Ureter (tissue), 1 donor: Measurements from ENCODE around the gene ANKS3. TPM values are rescaled to one million over a fixed set of nuclear protein-coding genes. Genes with fewer than 3 reads are reported as not detected.

Source experiments
- DNase-seq: peaks from one replicate; pipeline ENCODE4 v3.0.0-alpha.2; 2020; ENCODE audit warnings: low spot score
- total RNA-seq: library from RNA; stranded (reverse); gene quantifications from one replicate; pipeline ENCODE4 v1.2.4, GENCODE V29; 2023
- donor health status: DM: yes; HTN: yes; CAD: no.

The ANKS3 gene
- total RNA-seq, 1 donor from 2014 or later = 35.3 TPM

GRCh38 chr16:4649744-4650442 lies 84.2 kb downstream of the ANKS3 start:
- DNase-seq = no peak

GRCh38 chr16:4648917-4649316 lies 85.2 kb downstream of the ANKS3 start:
- no peak for DNase-seq

- DNase-seq = no peak
Observed at GRCh38 chr16:4647644-4647980, 86.5 kb downstream of the ANKS3 start.

GRCh38 chr16:4646773-4647643 lies 87.1 kb downstream of the ANKS3 start:
- DNase-seq = no peak

Other genes starting within 250 kb of the ANKS3 start
- gene CDIP1, start 195.5 kb downstream of the ANKS3 start, total RNA-seq = 32.4 TPM
- gene C16orf96, start 177.9 kb downstream of the ANKS3 start, total RNA-seq = not detected
- 27.2 TPM for gene UBALD1, start 119.4 kb downstream of the ANKS3 start, total RNA-seq
- 104 TPM for gene MGRN1, start 109.4 kb downstream of the ANKS3 start, total RNA-seq
- 33.1 TPM for gene NUDT16L1, start 40.7 kb downstream of the ANKS3 start, total RNA-seq
- gene DNAAF8, start 266 bp upstream of the ANKS3 start, total RNA-seq = 0.91 TPM
- 22.5 TPM for gene ZNF500, start 32.9 kb upstream of the ANKS3 start, total RNA-seq
- not detected for gene SEPTIN12, start 54.1 kb upstream of the ANKS3 start, total RNA-seq
- gene SMIM22, start 61.1 kb upstream of the ANKS3 start, total RNA-seq = 225 TPM
- gene ROGDI, start 68.4 kb upstream of the ANKS3 start, total RNA-seq = 35.5 TPM
- 120 TPM for gene GLYR1, start 113.0 kb upstream of the ANKS3 start, total RNA-seq
- 33.2 TPM for gene UBN1, start 113.2 kb upstream of the ANKS3 start, total RNA-seq
- gene PPL, start 202.9 kb upstream of the ANKS3 start, total RNA-seq = 108 TPM
- not detected for gene SEC14L5, start 224.1 kb upstream of the ANKS3 start, total RNA-seq